ENCODE data around the gene LSM7. TPM values are rescaled to one million over a fixed set of nuclear protein-coding genes. Genes with fewer than 3 reads are reported as not detected.

LSM7 gene
- total RNA-seq, 1 experiment from 2014 or later, result 380 TPM

- no peak for DNase-seq (ENCODE audit: low read depth)
These were observed 4.7 kb downstream of the LSM7 start for GRCh38 chr19:2323707-2324106.

- no peak for DNase-seq (ENCODE audit: low read depth)
These were observed 6.7 kb downstream of the LSM7 start for GRCh38 chr19:2321565-2322283.

- DNase-seq (ENCODE audit: low read depth), result no peak
These were observed 7.4 kb downstream of the LSM7 start for GRCh38 chr19:2320939-2321338.

- DNase-seq (ENCODE audit: low read depth), result no peak
These were observed 8.3 kb downstream of the LSM7 start for GRCh38 chr19:2320049-2320448.

- DNase-seq (ENCODE audit: low read depth), result no peak
These were observed 8.8 kb downstream of the LSM7 start for GRCh38 chr19:2319551-2319950.

GRCh38 chr19:2318923-2319322 lies 9.5 kb downstream of the LSM7 start:
- no peak for DNase-seq (ENCODE audit: low read depth)

- DNase-seq (ENCODE audit: low read depth), result no peak
These were observed 10.6 kb downstream of the LSM7 start for GRCh38 chr19:2317756-2318155.

- no peak for DNase-seq (ENCODE audit: low read depth)
These were observed 11.1 kb downstream of the LSM7 start for GRCh38 chr19:2317300-2317699.

GRCh38 chr19:2315818-2316353 lies 12.5 kb downstream of the LSM7 start:
- peak; percentile 72 for DNase-seq (ENCODE audit: low read depth)

GRCh38 chr19:2315121-2315817 lies 13.1 kb downstream of the LSM7 start:
- DNase-seq (ENCODE audit: low read depth), result no peak

GRCh38 chr19:2312820-2313501 lies 15.4 kb downstream of the LSM7 start:
- DNase-seq (ENCODE audit: low read depth), result no peak

- DNase-seq (ENCODE audit: low read depth), result no peak
These were observed 17.3 kb downstream of the LSM7 start for GRCh38 chr19:2311093-2311492.

GRCh38 chr19:2309734-2310362 lies 18.5 kb downstream of the LSM7 start:
- peak; percentile 85 for DNase-seq (ENCODE audit: low read depth)

- DNase-seq (ENCODE audit: low read depth), result no peak
These were observed 20.3 kb downstream of the LSM7 start, which contains the start of gene LINGO3 for GRCh38 chr19:2308114-2308556. TSS of gene LINGO3 (minus strand) at chr19:2308154. CDS start at chr19:2291776, 16,378 bp downstream.

- DNase-seq (ENCODE audit: low read depth), result no peak
These were observed 20.8 kb downstream of the LSM7 start for GRCh38 chr19:2307518-2308012.

GRCh38 chr19:2306971-2307370 lies 21.4 kb downstream of the LSM7 start:
- no peak for DNase-seq (ENCODE audit: low read depth)

GRCh38 chr19:2306281-2306806 lies 22.0 kb downstream of the LSM7 start:
- DNase-seq (ENCODE audit: low read depth), result no peak

- no peak for DNase-seq (ENCODE audit: low read depth)
These were observed 22.7 kb downstream of the LSM7 start for GRCh38 chr19:2305452-2306280.

- no peak for DNase-seq (ENCODE audit: low read depth)
These were observed 25.1 kb downstream of the LSM7 start for GRCh38 chr19:2303211-2303798.

All from Daoy (cell line).